Myocyte (in vitro differentiated cells): ENCODE data around the gene HTR1E. TPM values are rescaled to one million over a fixed set of nuclear protein-coding genes. Genes with fewer than 3 reads are reported as not detected.
"Not testable (repeated sequence)": the region's sequence is repeated elsewhere in the genome, so short reads cannot be mapped to it uniquely, and the experiment has no call there.

Experiments used
- DNase-seq: peaks from one replicate; pipeline ENCODE4 v3.0.0-alpha.2; 2012; ENCODE audit warnings: low read depth
- polyA plus RNA-seq: library from polyadenylated mRNA; unstranded; fragments of >200 nt; gene quantifications from one replicate; pipeline ENCODE4 v1.2.1, GENCODE V29; 2012; ENCODE audit warnings: missing spikeins
- total RNA-seq: library from RNA; depleted of rRNA; stranded (reverse); fragments of >200 nt; gene quantifications from 2 replicates; pipeline ENCODE4 v1.2.3, GENCODE V29; 2014

Gene HTR1E
- total RNA-seq = not detected in 2 replicates
- not detected for polyA plus RNA-seq

- peak; percentile 3 for DNase-seq
These were observed at the start of gene HTR1E for GRCh38 chr6:86937219-86938079. Gene HTR1E, plus strand, starts transcription at chr6:86937528. Its CDS starts 77,807 bp downstream, at chr6:87015335.

DNA sequence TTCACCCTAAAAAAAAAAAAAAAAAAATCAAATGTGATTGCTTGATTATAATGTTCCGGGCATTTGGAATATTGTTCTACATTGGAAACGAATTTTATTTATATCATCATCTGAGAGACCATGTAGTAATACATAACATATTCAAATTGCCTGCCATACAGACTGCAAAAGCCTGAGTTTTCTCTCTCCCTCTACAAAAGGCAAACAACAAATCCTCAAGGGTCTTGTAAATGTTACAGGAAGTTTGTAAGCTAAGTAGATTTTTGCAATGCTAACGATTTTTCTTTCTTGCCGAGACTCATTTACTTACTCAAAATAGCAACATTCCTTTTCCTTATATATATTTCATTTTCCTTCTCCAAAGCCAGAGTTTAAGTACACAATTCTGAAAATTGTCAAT is 49.0 kb upstream of the HTR1E start:
- no peak for DNase-seq

DNA sequence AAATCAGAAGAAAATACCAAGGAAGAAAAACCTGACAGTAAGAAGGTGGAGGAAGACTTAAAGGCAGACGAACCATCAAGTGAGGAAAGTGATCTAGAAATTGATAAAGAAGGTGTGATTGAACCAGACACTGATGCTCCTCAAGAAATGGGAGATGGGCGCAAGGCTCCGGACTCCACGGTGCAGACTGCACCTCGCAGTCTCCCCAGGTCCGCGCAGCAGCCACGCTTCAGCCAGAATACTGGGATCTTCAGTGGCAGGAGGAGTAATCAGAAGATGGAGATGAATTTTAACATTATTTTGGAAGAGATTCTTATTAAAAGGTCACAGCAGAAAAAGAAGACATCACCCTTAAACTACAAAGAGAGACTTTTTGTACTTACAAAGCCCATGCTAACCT is 40.1 kb upstream of the HTR1E start:
- DNase-seq = not testable (repeated sequence)

- no peak for DNase-seq
These were observed 23.5 kb upstream of the HTR1E start for GRCh38 chr6:86913795-86914194.

DNA sequence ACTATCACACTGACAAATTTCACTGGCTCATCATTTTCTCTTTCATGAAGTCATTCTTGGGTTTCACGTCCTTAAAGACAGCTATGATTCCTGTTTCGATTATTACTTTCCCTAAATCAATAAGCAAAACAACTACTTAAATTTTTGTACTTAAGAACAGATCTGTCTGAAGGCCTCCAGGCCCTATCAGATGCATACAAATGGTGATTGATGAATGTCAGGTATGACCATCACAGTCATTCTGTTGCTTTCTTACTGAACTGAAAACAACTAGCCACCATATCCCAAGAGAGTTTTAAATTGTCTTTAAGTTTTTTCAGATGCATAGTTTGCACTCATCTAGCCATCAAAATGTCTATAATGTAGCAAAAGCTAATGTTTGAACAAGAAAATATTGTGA is 20.9 kb upstream of the HTR1E start:
- DNase-seq = no peak

DNA sequence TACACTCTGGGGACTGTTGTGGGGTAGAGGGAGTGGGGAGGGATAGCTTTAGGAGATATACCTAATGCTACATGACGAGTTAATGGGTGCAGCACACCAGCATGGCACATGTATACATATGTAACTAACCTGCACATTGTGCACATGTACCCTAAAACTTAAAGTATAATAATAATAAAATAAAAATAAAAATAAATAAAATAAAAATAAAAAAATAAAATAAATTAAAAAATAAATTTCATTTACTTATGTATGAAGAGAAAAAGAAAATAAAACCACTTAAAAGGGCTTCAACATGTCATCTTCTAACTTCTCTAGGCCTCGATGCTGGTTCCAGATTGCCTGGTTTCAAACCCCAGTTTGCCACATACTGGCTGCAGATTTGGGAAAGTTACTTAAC is 10.2 kb upstream of the HTR1E start:
- DNase-seq = not testable (repeated sequence)

GRCh38 chr6:86927859-86928258 is 9.5 kb upstream of the HTR1E start:
- not testable (repeated sequence) for DNase-seq

GRCh38 chr6:86934365-86934764 is 3.0 kb upstream of the HTR1E start:
- no peak for DNase-seq

DNA sequence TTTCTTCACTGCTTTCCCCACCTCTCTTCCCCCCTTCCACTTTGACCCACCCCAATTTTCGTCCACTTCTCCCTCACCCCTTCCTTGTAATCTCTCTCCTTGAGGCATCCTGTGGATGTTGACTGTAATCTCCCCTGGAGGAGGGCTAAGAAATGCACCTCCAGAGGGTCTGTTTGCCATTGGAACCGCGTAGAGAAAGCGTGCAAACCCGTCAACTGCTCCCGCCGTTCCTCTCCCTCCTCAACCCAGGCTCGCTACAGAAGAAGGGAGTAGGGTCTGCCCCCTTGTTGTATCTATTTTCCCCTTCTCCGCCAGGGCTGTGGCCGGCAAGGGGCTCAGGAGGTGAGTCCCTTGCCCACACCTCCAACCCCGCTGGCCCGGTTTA is 502 bp upstream of the HTR1E start:
- no peak for DNase-seq

DNA sequence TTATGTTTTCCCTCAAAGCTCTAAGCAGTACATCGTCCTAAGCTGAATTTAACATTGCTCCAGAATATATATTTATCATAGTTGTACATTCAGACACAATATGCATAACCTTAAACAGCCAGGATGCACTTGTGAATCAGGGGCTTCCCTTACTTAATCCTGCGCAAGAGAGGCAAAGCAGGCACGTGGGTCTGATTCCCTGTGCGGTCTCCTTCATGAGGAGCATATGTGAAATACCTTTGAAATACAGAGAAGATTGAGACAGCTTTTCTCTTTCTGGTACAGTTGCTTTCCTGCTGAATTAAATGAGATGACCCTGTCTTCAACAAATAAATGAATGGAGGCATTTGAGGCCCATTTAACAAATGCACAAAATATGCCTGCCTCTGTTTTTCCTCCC is 1.5 kb downstream of the HTR1E start:
- no peak for DNase-seq

- DNase-seq = no peak
These were observed 4.1 kb downstream of the HTR1E start for GRCh38 chr6:86941461-86941860.

DNA sequence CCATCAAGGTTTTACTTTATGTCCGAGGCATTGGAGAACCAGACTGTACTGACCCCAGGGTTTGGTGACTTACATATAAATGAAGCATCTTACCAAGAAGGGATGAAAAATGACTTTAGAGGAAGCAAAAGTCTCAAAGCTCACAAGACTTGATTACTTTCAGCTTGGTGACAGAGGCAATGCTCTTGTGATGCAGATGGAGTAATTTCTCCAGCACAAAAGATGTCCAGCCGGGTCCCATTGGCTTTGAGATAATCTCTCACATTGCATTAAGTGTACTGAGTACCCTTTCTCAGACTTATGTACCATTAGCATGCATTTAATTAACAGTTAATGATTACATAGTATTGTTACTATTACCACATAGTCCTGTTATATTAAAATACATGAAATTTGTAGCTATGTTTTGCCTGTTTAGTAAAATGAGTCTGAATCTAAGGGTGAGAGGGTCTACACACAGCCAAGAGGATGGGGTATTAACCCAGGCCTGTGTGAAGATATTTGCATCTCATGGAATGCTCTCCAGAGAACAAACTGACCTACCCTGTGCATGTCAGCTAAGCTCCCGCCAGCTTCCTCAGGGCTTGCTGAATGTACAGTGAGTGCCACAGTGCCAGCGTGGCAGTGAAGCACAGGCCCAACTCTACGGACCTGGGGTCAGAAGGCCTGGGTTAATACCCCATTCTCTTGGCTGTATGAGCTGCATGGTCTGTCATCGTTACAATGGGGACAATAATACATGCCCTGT is 5.6 kb downstream of the HTR1E start:
- DNase-seq = no peak

DNA sequence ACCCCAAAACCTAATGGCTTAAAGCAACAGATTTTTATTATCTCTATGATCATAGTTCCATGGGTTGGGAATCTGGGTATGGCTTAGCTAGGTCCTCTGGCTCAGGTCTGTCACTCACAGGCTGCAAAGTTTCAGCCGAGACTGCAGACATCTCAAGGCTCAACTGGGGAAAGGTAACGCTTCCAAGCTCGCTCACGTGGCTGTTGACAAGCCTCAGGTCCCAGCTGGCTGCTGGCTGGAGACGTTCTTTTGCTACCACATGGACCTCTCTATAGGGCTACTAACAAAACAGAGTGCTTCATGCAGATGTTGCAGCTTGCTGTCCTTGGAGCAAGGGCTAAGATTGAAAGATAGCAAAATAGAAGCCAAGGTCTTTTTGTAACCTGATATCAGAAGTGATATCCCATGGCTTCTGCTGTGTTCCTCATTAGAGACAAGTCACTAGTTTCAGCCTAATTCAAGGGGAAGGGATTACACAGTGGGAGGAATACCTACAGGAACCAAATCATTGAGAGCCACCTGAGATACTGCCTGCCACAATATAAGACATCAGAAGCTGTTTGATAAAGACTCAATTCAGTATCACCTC is 6.6 kb downstream of the HTR1E start:
- no peak for DNase-seq

DNA sequence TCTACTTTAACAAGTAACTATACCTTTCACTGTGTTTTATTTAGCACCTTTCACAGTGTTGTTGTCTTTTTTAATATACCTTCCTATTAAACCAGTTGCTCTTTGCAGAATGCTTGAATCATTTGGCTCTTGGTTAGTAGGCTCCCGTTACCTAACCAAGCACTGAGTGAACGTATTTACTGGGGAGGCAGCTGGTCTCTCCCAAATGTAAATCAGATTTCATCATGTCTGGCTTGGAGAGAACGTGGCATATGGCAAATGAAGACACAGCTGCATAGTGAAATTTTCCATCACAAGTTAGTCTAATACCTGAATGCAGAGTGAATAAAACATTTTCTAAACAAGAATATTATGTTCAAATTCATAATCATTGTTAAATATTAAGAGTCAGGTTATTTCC is 12.4 kb downstream of the HTR1E start:
- no peak for DNase-seq

DNA sequence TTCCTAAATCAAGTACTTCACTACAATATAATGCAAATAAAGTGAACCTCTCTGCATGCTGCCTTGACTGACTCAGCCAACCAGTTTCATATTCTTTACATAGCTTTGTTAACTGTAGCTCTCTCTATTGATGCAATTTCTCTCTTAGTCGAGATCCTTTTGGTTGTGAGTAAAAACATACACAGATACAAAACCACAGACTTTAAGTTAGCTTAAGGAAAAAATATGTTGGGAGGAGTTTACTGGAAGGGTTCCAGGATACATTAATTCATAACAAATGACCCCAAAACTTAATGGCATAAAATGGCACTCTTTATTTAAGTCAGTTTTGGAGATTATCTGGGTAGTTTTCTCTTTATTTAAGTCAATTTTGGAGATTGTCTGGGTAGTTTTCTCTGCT is 15.7 kb downstream of the HTR1E start:
- no peak for DNase-seq

DNA sequence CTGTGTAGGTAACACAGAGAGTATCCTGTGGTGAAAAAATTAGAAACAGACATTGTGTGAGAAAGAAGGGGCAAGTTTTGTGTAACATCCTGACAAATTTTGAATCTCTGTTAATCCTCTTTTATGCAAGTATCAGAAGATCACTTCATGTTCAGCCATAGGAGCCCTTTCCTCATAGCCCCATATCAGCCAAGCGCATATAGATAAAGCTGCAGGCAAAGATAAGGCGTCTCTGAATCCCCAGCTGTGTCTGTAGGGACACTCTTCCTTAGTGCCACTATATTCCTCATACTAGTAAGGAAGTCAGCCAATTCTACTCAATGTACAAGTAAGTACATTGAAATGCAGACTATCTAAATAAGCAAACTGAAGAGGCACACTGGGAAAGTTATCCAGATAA is 22.3 kb downstream of the HTR1E start:
- DNase-seq = no peak

- DNase-seq = no peak
These were observed 24.3 kb downstream of the HTR1E start for GRCh38 chr6:86961455-86962200.

GRCh38 chr6:86963352-86963751 is 26.0 kb downstream of the HTR1E start:
- DNase-seq = no peak

- no peak for DNase-seq
These were observed 26.8 kb downstream of the HTR1E start for GRCh38 chr6:86964029-86964579.

GRCh38 chr6:86966271-86966670 is 28.9 kb downstream of the HTR1E start:
- no peak for DNase-seq

- DNase-seq = no peak
These were observed 32.2 kb downstream of the HTR1E start for GRCh38 chr6:86969573-86969972.
